Activated T-cell treated with anti-CD3 and anti-CD28 coated beads, Interleukin-2, amount 50 U/mL, for 4 hours (primary cell): ENCODE results near the gene MYH14. TPM values are rescaled to one million over a fixed set of nuclear protein-coding genes. Genes with fewer than 3 reads are reported as not detected.

Experiments
- ATAC-seq, 2 donors: fragments of 200-7000 bp; cut with Tn5 transposase; one replicate each; pipeline ENCODE4 v1.10.0; 2021
- DNase-seq: peaks from one replicate; pipeline ENCODE4 v3.0.0-alpha.2; 2020
- H3K27me3 Mint-ChIP-seq: one replicate; pipeline ENCODE4 v1.8.0; 2021; ENCODE audit warnings: low read depth, mixed read lengths
- H3K36me3 Mint-ChIP-seq: one replicate; pipeline ENCODE4 v1.8.0; 2022; ENCODE audit warnings: mixed read lengths; ENCODE audit not compliant: insufficient read depth
- H3K4me1 Mint-ChIP-seq: one replicate; pipeline ENCODE4 v1.8.0; 2021; ENCODE audit warnings: low read depth, mixed read lengths
- H3K4me3 Mint-ChIP-seq: one replicate; pipeline ENCODE4 v1.8.0; 2021; ENCODE audit warnings: mild to moderate bottlenecking, moderate library complexity, mixed read lengths
- H3K9me3 Mint-ChIP-seq: one replicate; pipeline ENCODE4 v1.8.0; 2021; ENCODE audit warnings: mixed read lengths
- total RNA-seq, 3 donors: library from RNA; stranded (reverse); gene quantifications; one replicate each; pipeline ENCODE4 v1.2.1, GENCODE V29; 2021

The MYH14 gene
- total RNA-seq, 3 donors from 2014 or later = 0.25 to 0.63 (median 0.34) TPM

DNA sequence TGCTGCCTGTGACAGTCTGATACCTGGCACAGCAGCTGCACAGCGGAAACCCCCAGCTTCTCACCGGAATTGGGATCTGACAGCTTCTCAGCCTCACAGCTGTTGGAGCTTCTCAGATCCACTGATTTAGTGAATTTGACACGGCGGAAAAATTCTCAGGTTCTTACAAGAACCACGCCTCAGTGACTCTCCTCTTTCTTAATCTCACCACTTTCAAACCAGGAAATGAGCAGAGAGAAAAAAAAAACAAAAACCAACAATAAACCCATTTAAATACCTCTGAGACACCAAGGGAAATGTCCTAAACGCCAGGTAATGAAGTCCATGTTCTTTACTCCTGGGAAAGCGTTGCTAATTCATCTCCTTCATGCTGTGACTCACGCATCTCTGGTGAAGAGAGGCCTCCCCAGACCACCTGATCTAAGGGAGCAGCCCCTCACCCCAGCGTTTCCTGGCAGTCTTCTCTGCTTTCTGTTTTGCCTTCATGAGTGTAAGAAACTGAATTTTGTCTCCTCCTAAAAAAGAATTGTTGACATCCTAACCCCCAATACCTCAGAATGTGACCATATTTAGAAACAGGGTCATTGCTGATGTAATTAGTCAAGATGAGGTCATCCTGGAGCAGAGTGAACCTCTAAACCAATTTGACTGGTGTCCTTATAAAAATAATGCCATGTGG, 24.4 kb upstream of the MYH14 start:
- Mint-ChIP-seq H3K27me3 (peaks cover 21% of the 10 kb centered on the region), H3K4me3 (no peak overlapping the region), H3K4me1 (no peaks in the 10 kb centered on the region), H3K36me3 (no peaks in the 10 kb centered on the region), H3K9me3 (peaks cover 4% of the 10 kb centered on the region)
- ATAC-seq (no peak), DNase-seq (no peak)

DNA sequence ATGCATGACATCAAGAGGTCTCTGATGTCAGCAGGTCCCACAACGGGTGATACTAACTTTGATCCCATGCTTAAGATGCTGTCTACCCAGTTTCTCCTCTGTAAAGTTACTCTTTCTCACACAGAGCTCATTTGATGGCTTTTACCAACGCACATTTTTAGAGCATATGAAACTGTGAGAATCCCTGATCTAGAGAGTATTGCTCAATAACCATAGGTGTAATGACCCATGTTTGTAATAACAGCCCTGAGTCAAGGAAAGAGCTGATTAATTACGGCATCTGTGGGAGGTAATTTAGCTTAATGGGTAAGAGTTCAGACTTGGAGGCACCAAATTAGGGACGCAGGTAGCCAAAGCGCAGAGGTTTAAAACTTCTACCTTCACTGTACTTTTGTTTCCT, 22.3 kb upstream of the MYH14 start:
- Mint-ChIP-seq H3K9me3 (peaks cover 4% of the 10 kb centered on the region), H3K4me1 (no peaks in the 10 kb centered on the region), H3K4me3 (no peak overlapping the region), H3K27me3 (peaks cover 14% of the 10 kb centered on the region), H3K36me3 (no peaks in the 10 kb centered on the region)
- ATAC-seq (no peak), DNase-seq (no peak)

DNA sequence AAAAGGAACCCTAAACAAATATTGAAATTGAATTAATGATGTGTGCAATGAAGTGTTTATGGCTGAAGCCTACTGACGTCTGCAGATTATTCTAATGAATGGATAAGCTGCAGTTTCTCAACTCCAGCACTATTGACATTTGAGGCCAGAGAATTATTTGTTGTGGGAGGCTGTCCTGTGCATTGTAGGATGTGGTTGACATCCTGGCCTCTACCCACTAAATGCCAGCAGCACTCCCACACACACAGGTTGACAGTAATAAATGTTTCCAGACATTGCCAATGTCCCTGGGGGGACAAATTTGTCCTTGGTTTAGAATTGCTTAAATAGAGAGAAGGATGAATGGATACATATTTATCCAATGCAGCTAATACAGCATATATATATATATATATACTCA, 19.2 kb upstream of the MYH14 start:
- no peaks in the 10 kb centered on the region for H3K4me1 Mint-ChIP-seq
- H3K36me3 Mint-ChIP-seq = no peaks in the 10 kb centered on the region
- H3K9me3 Mint-ChIP-seq = peaks cover 7% of the 10 kb centered on the region
- ATAC-seq (no peak), DNase-seq (no peak)
- H3K27me3 Mint-ChIP-seq = peaks cover 13% of the 10 kb centered on the region
- H3K4me3 Mint-ChIP-seq = no peak overlapping the region

DNA sequence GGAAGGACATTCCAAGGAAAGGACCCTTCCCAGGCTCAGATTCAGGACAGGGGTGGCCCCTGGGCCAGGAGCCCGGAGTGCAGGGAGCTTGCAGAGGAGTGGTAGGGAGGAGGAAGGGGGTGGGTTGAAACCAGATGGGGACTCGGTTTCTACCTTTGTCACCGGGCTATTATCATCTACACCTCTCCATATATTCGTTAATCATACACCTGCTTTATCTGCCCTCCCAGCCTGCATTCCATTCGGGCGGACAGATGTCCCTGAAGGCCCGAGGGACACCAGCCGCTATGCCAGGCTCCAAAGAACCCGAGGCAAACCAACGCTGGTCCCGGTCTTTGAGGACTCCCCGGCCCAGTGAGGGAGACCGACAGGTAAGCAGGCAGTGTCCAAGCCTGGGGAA, 15.5 kb upstream of the MYH14 start:
- Mint-ChIP-seq H3K27me3 (peaks cover 10% of the 10 kb centered on the region), H3K36me3 (no peaks in the 10 kb centered on the region), H3K4me3 (no peak overlapping the region), H3K4me1 (no peaks in the 10 kb centered on the region), H3K9me3 (peaks cover 3% of the 10 kb centered on the region)
- ATAC-seq = no peak
- no peak for DNase-seq

DNA sequence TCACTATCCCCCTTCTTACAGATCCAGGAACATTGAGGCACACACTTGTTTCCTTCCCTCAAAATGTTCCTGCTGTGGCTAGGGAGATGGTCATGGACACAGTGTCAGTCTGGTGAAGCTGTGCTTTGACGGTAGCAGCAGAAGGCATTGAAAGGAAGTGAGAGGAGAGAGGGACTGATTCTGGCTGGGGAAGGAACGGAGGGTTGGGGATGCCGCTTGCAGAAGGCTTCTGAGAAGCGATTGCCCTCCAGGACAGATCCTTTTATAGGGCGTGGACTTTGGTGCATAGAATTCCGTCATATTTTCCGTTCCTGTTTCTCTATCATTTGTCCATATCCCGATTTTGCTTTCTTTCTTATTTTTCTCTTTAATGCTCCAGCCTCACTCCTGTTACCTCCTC, 14.1 kb upstream of the MYH14 start:
- ATAC-seq (no peak), DNase-seq (no peak)
- Mint-ChIP-seq H3K9me3 (peaks cover 3% of the 10 kb centered on the region), H3K4me3 (no peak overlapping the region), H3K4me1 (no peaks in the 10 kb centered on the region), H3K27me3 (peaks cover 17% of the 10 kb centered on the region), H3K36me3 (no peaks in the 10 kb centered on the region)

DNA sequence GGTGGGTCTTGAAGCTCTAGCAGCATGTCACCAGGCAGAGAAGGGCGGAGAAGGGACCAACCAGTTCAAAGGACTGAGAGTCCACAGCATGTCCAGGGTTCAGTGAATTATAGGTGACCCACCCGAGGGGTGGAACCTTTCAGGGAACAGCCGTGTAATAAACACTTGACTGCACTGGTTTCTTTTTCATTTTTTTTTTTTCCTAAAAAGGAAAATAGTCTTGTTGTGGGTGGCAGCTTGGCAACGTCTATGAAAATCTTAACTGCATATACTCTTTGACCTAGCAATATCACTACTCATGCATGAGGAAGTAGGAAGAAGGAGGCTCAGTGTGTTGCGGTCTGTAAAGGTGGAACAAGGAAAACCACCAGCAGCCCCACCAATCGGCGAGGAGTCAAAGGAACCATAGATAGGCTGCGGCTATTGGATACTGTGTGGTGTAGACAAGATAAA, 13.0 kb upstream of the MYH14 start:
- Mint-ChIP-seq H3K9me3 (peaks cover 3% of the 10 kb centered on the region), H3K4me1 (no peaks in the 10 kb centered on the region), H3K27me3 (peaks cover 21% of the 10 kb centered on the region), H3K36me3 (no peaks in the 10 kb centered on the region), H3K4me3 (no peak overlapping the region)
- ATAC-seq = no peak
- no peak for DNase-seq

DNA sequence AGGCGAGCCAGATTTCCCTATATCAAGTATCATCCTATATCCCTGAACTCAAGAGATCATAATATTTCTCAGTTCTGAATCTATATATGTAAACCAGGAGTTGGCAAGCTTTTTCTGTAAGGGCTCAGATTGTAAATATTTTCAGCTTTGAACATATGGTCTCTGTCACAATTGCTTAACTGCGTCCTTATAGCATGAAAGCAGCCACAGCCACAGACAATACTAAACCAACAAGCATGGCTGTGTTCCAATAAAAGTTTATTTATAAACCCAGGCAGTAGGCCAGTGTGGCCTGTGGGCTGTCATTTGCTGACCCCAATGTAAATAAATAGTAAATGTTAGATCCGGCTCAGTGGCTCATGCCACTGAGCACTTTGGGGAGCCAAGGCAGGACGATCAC, 12.2 kb upstream of the MYH14 start:
- Mint-ChIP-seq H3K36me3 (no peaks in the 10 kb centered on the region), H3K27me3 (peaks cover 29% of the 10 kb centered on the region), H3K4me3 (no peak overlapping the region), H3K9me3 (peaks cover 2% of the 10 kb centered on the region), H3K4me1 (no peaks in the 10 kb centered on the region)
- DNase-seq (no peak), ATAC-seq (no peak)

DNA sequence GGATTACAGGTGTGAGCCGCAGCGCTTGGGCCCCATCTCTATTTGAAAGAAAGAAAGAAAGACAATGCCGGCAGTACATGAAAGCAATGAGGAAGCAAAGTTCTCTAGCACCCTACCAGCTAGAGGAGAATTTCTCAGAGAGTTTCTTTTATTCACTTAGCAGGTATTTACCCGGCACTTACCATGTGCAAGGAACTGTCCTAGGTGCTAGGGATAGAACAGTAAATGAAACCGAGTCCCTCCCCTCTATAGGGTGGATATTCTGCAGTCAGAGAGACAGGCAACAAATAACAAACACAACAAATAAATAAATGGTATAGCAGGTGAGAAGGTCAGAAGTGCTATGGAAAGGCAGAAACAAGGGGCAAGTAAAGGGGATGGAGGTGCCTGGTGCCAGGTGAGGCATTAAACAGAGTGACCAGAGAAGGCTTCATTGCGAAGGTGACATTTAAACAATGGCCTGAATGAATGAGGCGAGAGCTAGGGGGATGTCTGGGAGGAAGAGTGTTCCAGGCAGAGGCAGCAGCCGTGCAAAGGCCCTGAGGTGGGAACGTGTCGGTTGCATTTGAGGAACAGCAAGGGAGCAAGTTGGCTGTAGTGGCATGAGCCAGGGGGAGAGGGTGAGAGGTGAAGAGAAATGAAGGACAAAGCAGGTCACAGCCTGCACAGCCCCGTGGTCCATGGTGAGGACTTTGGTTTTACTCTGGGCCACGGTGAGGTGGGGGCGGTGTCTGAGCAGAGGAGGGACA, 10.8 kb upstream of the MYH14 start:
- DNase-seq (no peak), ATAC-seq (no peak)
- Mint-ChIP-seq H3K27me3 (peaks cover 42% of the 10 kb centered on the region), H3K9me3 (no peaks in the 10 kb centered on the region), H3K4me3 (no peak overlapping the region), H3K36me3 (no peaks in the 10 kb centered on the region), H3K4me1 (no peaks in the 10 kb centered on the region)

DNA sequence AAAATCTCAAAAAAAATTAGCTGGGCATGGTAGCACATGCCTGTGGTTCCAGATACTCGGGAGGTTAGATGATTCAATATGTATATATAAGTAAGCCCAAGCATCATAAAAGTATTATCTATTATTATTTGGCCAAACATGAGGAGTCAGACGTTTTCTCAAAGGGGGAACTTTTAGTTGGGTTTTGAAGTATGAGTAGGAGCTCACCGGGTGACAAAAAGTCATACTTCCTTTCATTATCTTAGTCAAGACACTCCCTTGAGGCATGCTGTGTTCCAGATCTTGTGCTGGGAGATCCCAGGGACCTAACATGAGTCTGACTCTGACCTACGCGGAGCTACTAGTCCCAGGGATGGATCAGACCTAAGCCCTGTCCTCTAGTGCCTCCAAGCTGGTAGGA, 8.2 kb upstream of the MYH14 start:
- no peak overlapping the region for H3K4me3 Mint-ChIP-seq
- H3K27me3 Mint-ChIP-seq = peaks cover 44% of the 10 kb centered on the region
- no peak for DNase-seq
- H3K9me3 Mint-ChIP-seq = no peaks in the 10 kb centered on the region
- no peaks in the 10 kb centered on the region for H3K4me1 Mint-ChIP-seq
- ATAC-seq = no peak
- H3K36me3 Mint-ChIP-seq = no peaks in the 10 kb centered on the region

DNA sequence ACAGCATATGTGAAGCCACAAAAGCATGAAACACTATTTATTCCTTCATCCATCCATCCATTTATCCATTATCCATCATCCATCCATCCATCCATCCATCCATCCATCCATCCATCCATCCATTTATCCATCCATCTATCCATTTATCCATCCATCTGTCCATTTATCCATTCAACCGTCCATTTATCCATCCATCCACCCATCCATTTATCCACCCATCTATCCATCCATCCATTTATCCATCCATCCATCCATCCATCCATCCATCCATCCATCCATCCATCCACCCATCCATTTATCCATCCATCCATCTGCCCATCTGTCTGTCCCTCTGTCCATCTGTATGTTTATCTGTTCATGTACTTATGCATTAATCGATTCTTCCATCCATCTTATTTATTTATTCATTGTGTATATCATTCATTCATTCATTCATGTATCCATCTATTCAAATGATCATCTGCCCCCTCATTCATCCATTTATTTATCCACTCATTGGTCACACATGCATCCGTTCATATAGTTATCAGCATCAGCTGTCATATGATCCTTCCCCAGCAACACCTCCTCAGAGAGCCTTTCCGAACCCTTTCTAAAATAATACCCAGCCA, 7.0 kb upstream of the MYH14 start:
- Mint-ChIP-seq H3K4me3 (no peak overlapping the region), H3K27me3 (peaks cover 47% of the 10 kb centered on the region), H3K4me1 (no peaks in the 10 kb centered on the region), H3K36me3 (no peaks in the 10 kb centered on the region), H3K9me3 (no peaks in the 10 kb centered on the region)
- ATAC-seq (no peak), DNase-seq (no peak)

DNA sequence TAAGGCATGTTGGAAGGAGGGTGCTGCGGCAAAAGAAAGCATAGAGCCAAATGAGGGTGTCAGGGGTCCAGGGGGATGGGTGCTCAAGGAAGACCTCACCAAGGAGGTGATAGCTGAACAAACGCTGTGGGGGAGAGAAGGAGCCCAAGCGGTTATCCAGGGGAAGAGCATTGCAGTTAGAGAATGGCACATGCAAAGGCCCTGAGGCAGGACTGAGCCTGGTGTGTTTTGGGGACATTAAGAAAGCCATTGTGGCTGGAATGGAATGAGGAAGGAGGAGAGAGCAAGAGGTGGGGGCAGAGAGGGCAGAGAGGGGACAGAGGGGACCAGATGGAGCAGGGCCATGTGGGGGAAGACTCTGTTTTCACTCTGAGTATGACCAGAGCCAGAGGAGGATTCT, 6.1 kb upstream of the MYH14 start:
- peaks cover 56% of the 10 kb centered on the region for H3K27me3 Mint-ChIP-seq
- no peak overlapping the region for H3K4me3 Mint-ChIP-seq
- no peaks in the 10 kb centered on the region for H3K36me3 Mint-ChIP-seq
- H3K4me1 Mint-ChIP-seq = no peaks in the 10 kb centered on the region
- DNase-seq = no peak
- H3K9me3 Mint-ChIP-seq = no peaks in the 10 kb centered on the region
- no peak for ATAC-seq

DNA sequence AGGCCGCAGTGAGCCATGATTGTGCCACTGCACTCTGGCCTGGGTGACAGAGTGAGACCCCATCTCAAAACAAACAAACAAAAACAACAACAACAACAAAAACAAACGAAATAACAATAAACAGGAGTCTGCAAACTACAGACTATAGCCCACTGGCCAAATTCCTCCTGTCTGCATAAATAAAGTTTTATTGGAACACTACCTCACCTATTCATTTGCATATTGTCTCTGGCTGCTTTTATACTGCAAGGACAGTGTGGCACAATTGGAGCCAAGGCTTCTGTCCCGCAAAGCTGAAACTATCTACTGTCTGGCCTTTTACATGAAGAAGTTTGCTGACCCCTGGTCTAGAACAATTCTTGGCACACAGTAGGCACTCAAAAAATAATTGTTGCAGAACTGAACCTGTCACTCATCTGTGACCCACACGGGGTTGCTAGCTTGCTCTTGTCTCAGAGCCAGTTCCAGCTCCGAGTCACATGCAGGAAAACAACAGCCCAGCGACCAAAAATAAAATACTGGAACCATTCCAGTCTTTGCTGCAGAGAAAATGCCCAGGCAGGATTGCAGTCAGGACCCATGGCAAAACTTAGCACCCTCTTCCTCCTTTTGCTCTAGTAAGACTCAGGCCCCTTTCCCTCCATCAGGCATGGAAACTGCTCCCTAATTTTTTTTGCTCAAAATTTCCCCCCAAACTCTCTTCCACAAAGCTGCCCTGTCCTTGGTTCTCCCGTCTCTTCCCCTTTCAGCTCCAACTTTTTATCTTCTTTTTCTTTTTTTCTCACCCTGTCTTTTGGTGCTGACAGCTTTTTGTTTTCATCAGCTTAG, 4.8 kb upstream of the MYH14 start:
- Mint-ChIP-seq H3K9me3 (no peaks in the 10 kb centered on the region), H3K4me1 (no peaks in the 10 kb centered on the region), H3K4me3 (no peak overlapping the region), H3K36me3 (no peaks in the 10 kb centered on the region), H3K27me3 (peaks cover 57% of the 10 kb centered on the region)
- no peak for ATAC-seq
- no peak for DNase-seq

DNA sequence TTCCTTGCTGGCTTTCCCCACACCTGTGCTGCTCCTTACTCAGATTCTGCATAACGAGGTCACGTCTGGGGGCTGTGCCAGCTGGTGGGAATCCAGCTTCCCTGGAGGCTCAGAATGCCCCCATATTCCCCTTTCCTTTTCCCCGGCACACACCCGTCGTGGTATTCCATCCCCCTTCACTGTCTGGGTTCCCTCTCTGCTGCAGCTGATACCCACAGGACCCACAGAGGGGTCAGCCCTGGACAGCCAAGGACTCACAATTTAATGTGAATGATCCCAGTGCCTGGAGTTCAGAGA, 4.2 kb upstream of the MYH14 start:
- Mint-ChIP-seq H3K36me3 (no peaks in the 10 kb centered on the region), H3K9me3 (no peaks in the 10 kb centered on the region), H3K27me3 (peaks cover 58% of the 10 kb centered on the region), H3K4me3 (no peak overlapping the region), H3K4me1 (peaks cover 2% of the 10 kb centered on the region)
- no peak for DNase-seq
- no peak for ATAC-seq

DNA sequence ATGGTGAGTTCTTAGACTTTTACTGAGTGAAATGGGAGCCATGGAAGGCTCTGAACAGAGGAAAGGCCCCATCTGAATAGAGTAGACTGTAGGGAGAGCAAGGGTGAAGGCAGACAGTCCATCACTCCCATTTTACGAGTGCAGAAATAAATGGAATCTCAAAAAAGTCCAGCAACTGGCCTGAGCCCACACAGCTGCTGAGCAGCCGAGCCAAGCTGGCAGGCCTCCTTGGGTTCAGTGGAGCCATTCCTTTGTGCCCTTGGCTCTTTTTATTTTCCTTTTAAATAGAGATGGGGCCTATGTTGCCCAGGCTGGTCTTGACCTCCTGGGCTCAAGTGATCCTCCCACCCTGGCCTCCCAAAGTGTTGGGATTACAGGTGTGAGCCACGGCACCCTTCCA, 1.0 kb upstream of the MYH14 start:
- DNase-seq (no peak), ATAC-seq (no peak)
- Mint-ChIP-seq H3K4me3 (no peak overlapping the region), H3K36me3 (no peaks in the 10 kb centered on the region), H3K9me3 (no peaks in the 10 kb centered on the region), H3K4me1 (peaks cover 2% of the 10 kb centered on the region), H3K27me3 (peaks cover 59% of the 10 kb centered on the region)
